Sciatic nerve (tissue), 2 donors: Measurements from ENCODE around the gene LTF. TPM values are rescaled to one million over a fixed set of nuclear protein-coding genes. Genes with fewer than 3 reads are reported as not detected.

Experiments
- ATAC-seq: fragments of 200-7000 bp; cut with Tn5 transposase; one replicate; pipeline ENCODE4 v1.9.1; 2020; ENCODE audit warnings: mild to moderate bottlenecking, moderate library complexity
- DNase-seq: peaks from one replicate; pipeline ENCODE4 v3.0.0-alpha.2; 2020; ENCODE audit warnings: low spot score
- intact Hi-C: fragments of 100-400 bp; cut with DNase I; formaldehyde crosslinking; loops from one replicate; pipeline ENCODE4 v1.14.2; 2022
- total RNA-seq: library from RNA; stranded (reverse); fragmentation: NEBNext Ultra II Directional; extraction: Animal tissue kit (Norgen Biotek cat#: 25700); gene quantifications from one replicate; pipeline ENCODE4 v1.2.1, GENCODE V29; 2021
- donor health status: DM: no; HTN: no; CAD: no.
- donor health status: DM: no; HTN: no; CAD: no.

The LTF gene
- total RNA-seq, 1 donor from 2014 or later: 11.3 TPM

- ATAC-seq (no peak), DNase-seq (no peak)
- intact Hi-C loops: no loop called here
Observed at GRCh38 chr3:46423588-46423987, 41.1 kb downstream of the LTF start.

GRCh38 chr3:46422617-46423016 lies 42.1 kb downstream of the LTF start:
- DNase-seq: no peak
- no peak for ATAC-seq
- intact Hi-C loops: no loop called here

GRCh38 chr3:46420931-46421330 lies 43.8 kb downstream of the LTF start:
- intact Hi-C loops: no loop called here
- no peak for ATAC-seq

GRCh38 chr3:46419816-46420215 lies 44.9 kb downstream of the LTF start:
- intact Hi-C loops: no loop called here
- DNase-seq (no peak), ATAC-seq (no peak)

More at GRCh38 chr3:46420931-46421330, 43.8 kb downstream of the LTF start:
- DNase-seq: no peak

- intact Hi-C loops: no loop called here
- ATAC-seq (no peak), DNase-seq (no peak)
Observed at GRCh38 chr3:46417841-46418611, 46.7 kb downstream of the LTF start.

- no peak for ATAC-seq
- DNase-seq: no peak
- intact Hi-C loops: no loop called here
Observed at GRCh38 chr3:46416811-46417510, 47.7 kb downstream of the LTF start.

- DNase-seq (no peak), ATAC-seq (no peak)
- intact Hi-C loops: no loop called here
Observed at GRCh38 chr3:46416125-46416810, 48.4 kb downstream of the LTF start.

- intact Hi-C loops: no loop called here
- ATAC-seq (no peak), DNase-seq (no peak)
Observed at GRCh38 chr3:46414739-46415138, 50.0 kb downstream of the LTF start.

GRCh38 chr3:46413951-46414350 lies 50.8 kb downstream of the LTF start:
- DNase-seq: no peak
- ATAC-seq: no peak
- intact Hi-C loops: no loop called here

GRCh38 chr3:46412786-46413298 lies 51.9 kb downstream of the LTF start:
- DNase-seq: no peak
- intact Hi-C loops: no loop called here
- no peak for ATAC-seq

GRCh38 chr3:46411271-46411670 lies 53.4 kb downstream of the LTF start:
- intact Hi-C loops: no loop called here
- DNase-seq (no peak), ATAC-seq (no peak)

- no peak for ATAC-seq
- DNase-seq: no peak
- intact Hi-C loops: no loop called here
Observed at GRCh38 chr3:46410669-46411068, 54.0 kb downstream of the LTF start.

GRCh38 chr3:46409739-46410489 lies 54.8 kb downstream of the LTF start:
- intact Hi-C loops: no loop called here
- DNase-seq (no peak), ATAC-seq (no peak)

- intact Hi-C loops: no loop called here
- DNase-seq: no peak
- ATAC-seq: no peak
Observed at GRCh38 chr3:46408853-46409252, 55.9 kb downstream of the LTF start.

- DNase-seq: no peak
- intact Hi-C loops: no loop called here
- no peak for ATAC-seq
Observed at GRCh38 chr3:46407970-46408369, 56.7 kb downstream of the LTF start.

- ATAC-seq (peak; percentile 80), DNase-seq (peak; percentile 64)
- intact Hi-C loops: no loop called here
Observed at GRCh38 chr3:46406788-46407611, 57.7 kb downstream of the LTF start, which contains the start of the genes CCR5AS and CCRL2. CCR5AS (minus strand) TSS chr3:46407066. CCRL2 (plus strand) TSS chr3:46407259; CDS start chr3:46408080, 821 bp downstream.

- DNase-seq (peak; percentile 49), ATAC-seq (peak; percentile 50)
- intact Hi-C loops: no loop called here
Observed at GRCh38 chr3:46406443-46406787, 58.3 kb downstream of the LTF start.

- intact Hi-C loops: no loop called here
- DNase-seq (no peak), ATAC-seq (peak; percentile 64)
Observed at GRCh38 chr3:46405301-46406019, 59.2 kb downstream of the LTF start.
